ENCODE measurements around the gene ZBED5. TPM values are rescaled to one million over a fixed set of nuclear protein-coding genes. Genes with fewer than 3 reads are reported as not detected.

Gene ZBED5
- total RNA-seq, 4 donors from 2014 or later: 42.9 to 58.6 (median 52.4) TPM

- peaks cover 21 to 28% of the 10 kb centered on the region in 2 donors for H3K36me3 ChIP-seq
- H3K4me3 ChIP-seq (replicated peaks in 1 of 3): no peak overlapping the region
- whole genome bisulfite sequencing, 2 donors: 97 to 99% methylated on average over 2 of the region's 2 CpGs
- no peak for DNase-seq
- no peaks in the 10 kb centered on the region for H3K27me3 ChIP-seq
- no peak overlapping the region for H3K27ac ChIP-seq
- no peak for TF ChIP-seq POLR2A (IDR thresholded peaks at IDR 0.05)
- TF ChIP-seq CTCF (IDR thresholded peaks at IDR 0.05): no peak
- peaks cover 16 to 20% of the 10 kb centered on the region in 2 donors for H3K4me1 ChIP-seq
- intact Hi-C loops (cut with DNase I): loop anchor here (5.0 kb wide), 1 partner anchor 48 kb away; the partner anchor contains the start of gene EIF4G2
- H3K9me3 ChIP-seq: no peaks in the 10 kb centered on the region
Measured at GRCh38 chr11:10855295-10855694, 2.6 kb downstream of the ZBED5 start.

DNA sequence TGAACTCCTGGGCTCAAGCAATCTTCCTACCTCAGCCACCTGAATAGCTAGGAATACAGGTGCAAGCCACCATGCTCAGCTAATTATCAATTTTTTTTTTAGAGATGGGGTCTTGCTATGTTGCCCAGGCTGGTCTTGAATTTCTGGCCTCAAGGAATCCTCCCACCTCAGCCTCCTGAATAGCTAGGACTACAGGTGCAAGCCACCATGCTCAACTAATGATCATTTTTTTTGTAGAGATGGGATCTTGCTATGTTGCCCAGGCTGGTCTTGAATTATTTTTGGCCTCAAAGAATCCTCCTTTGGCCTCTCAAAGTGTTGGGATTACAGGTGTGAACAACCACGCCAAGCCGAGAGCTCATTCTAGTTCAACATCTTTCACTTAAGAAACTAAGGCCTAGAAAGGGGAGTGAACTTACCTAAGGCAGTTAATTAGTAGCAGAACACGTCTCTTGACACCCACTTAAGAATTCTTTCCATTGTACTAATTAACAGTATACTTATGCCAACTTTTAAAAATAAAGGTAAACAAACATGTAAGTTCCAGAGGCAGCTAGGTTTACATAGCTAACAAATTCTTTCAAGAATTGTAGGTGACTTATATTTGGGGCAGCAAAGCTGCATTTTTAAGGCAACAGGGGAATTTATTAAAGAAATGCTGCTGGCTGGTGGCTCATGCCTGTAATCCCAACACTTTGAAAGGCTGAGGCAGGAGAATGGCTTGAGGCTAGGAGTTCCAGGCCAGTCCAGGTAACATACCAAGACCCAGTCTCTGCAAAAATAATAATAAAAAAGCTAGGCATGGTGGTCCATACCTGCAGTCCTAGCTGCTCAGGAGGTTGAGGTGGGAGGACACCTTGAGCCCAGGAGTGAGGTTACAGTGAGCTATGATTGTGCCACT lies 9.6 kb downstream of the ZBED5 start:
- no peaks in the 10 kb centered on the region for H3K27me3 ChIP-seq
- no peak for TF ChIP-seq POLR2A (IDR thresholded peaks at IDR 0.05)
- TF ChIP-seq CTCF (IDR thresholded peaks at IDR 0.05): no peak
- peaks cover 0 to 10% of the 10 kb centered on the region in 2 donors for H3K4me1 ChIP-seq
- H3K9me3 ChIP-seq: no peaks in the 10 kb centered on the region
- H3K36me3 ChIP-seq: peaks cover 5 to 7% of the 10 kb centered on the region in 2 donors
- intact Hi-C loops (cut with DNase I): loop anchor here (5.0 kb wide), 1 partner anchor 36 kb away; no protein-coding TSS in a partner anchor
- DNase-seq: no peak
- no peak overlapping the region for H3K27ac ChIP-seq
- no peak overlapping the region for H3K4me3 ChIP-seq (replicated peaks in 1 of 3)
- 97% methylated on average over 3 of the region's 3 CpGs for WGBS, 2 donors

- Histone ChIP-seq H3K4me3 (replicated peaks in 1 of 3) (no peak overlapping the region), H3K27me3 (no peaks in the 10 kb centered on the region), H3K9me3 (no peaks in the 10 kb centered on the region), H3K27ac (no peak overlapping the region), H3K4me1 (peaks cover 7 to 10% of the 10 kb centered on the region in 2 donors), H3K36me3 (no peaks in the 10 kb centered on the region)
- intact Hi-C loops (cut with DNase I): loop anchor here (5.0 kb wide), 1 partner anchor 34 kb away; no protein-coding TSS in a partner anchor
- TF ChIP-seq POLR2A (IDR thresholded peaks at IDR 0.05) (no peak), CTCF (IDR thresholded peaks at IDR 0.05) (no peak)
- DNase-seq: no peak
Measured at GRCh38 chr11:10846660-10847059, 11.2 kb downstream of the ZBED5 start.

DNA sequence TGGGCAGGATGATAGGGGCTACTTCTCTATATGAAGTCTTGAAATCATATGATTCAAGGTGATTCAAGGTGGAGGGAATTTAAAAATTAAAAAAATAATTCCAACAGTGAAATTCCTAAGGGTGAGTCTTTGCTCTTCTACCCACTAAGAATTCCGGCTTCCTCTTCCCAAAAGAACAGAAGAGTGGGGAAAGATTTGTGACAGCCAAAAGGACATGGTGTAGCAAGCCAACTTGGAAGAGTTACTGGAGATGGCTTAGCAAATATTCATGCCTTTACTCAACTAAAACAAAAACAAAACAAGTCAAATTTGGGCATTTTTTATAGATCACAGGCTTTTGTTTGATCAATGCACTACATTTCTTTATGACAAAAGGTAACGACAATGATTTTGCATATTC lies 12.3 kb downstream of the ZBED5 start:
- H3K36me3 ChIP-seq: no peaks in the 10 kb centered on the region
- WGBS, 2 donors: 90 to 93% methylated on average over 2 of the region's 2 CpGs
- no peaks in the 10 kb centered on the region for H3K27me3 ChIP-seq
- no peak for TF ChIP-seq POLR2A (IDR thresholded peaks at IDR 0.05)
- no peak for TF ChIP-seq CTCF (IDR thresholded peaks at IDR 0.05)
- intact Hi-C loops (cut with DNase I): loop anchor here (5.0 kb wide), 1 partner anchor 33 kb away; no protein-coding TSS in a partner anchor
- no peaks in the 10 kb centered on the region for H3K9me3 ChIP-seq
- no peak for DNase-seq
- no peak overlapping the region for H3K27ac ChIP-seq
- H3K4me1 ChIP-seq: peaks cover 7 to 10% of the 10 kb centered on the region in 2 donors
- no peak overlapping the region for H3K4me3 ChIP-seq (replicated peaks in 1 of 3)

- no peak for DNase-seq
- H3K36me3 ChIP-seq: no peaks in the 10 kb centered on the region
- no peak for TF ChIP-seq POLR2A (IDR thresholded peaks at IDR 0.05)
- TF ChIP-seq CTCF (IDR thresholded peaks at IDR 0.05): no peak
- H3K27ac ChIP-seq: no peak overlapping the region
- no peaks in the 10 kb centered on the region for H3K27me3 ChIP-seq
- intact Hi-C loops (cut with DNase I): loop anchor here (5.0 kb wide), 1 partner anchor 32 kb away; no protein-coding TSS in a partner anchor
- no peaks in the 10 kb centered on the region for H3K9me3 ChIP-seq
- no peak overlapping the region for H3K4me3 ChIP-seq (replicated peaks in 1 of 3)
- H3K4me1 ChIP-seq: peaks cover 7 to 10% of the 10 kb centered on the region in 2 donors
Measured at GRCh38 chr11:10844796-10845195, 13.1 kb downstream of the ZBED5 start.
